CD4-positive, alpha-beta T cell treated with Interleukin-4 for 1 hour (primary cell): ENCODE measurements around the gene MED25.
"Not testable (repeated sequence)": the region's sequence is repeated elsewhere in the genome, so short reads cannot be mapped to it uniquely, and the experiment has no call there.

Experiments
- DNase-seq, 2 donors: peaks; one replicate each; pipeline ENCODE4 v3.0.0-alpha.2; 2020 to 2022

The MED25 gene

GRCh38 chr19:49818649-49819370 lies 721 bp downstream of the MED25 start:
- DNase-seq = no peak

GRCh38 chr19:49819452-49820115 lies 1.5 kb downstream of the MED25 start:
- not testable (repeated sequence) for DNase-seq

DNA sequence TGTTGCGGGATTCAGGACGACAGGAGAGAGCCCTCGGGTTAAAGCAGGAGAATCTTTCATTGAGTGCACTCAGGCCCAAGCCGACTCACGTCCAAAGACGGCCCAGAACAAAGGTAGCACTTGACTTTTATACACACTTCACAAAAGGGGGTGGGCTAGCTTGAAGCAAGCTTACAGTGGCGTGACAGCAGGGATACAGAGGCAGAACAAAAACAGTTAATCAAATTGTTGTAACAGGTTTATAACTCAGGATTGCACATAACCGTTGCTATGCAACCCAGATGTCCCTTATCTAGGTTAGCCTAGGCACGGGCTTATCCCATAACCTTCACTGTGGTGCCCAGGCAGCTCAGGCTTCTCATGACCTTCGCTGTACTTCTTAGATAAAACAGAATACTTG lies 2.0 kb downstream of the MED25 start:
- DNase-seq = no peak

DNA sequence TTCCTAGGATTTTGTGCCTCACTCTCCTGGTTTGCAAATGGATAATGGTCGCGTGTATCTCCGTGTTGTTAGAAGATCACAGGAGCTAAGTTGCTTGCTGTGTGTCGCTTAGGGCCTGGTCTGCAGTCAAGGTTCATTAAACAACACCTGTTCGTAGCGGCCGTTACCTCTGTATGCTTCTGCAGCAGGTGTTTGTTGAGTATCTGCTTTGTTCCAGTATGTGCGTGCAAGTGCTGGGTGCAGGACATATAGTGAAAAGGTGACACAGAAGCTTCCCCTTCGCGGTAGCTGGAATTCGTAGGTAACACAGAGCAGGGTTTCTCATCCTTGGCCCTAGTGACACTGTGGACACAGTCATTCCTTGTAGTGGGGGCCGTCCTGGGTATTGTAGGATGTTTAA lies 5.4 kb downstream of the MED25 start:
- no peak for DNase-seq

DNA sequence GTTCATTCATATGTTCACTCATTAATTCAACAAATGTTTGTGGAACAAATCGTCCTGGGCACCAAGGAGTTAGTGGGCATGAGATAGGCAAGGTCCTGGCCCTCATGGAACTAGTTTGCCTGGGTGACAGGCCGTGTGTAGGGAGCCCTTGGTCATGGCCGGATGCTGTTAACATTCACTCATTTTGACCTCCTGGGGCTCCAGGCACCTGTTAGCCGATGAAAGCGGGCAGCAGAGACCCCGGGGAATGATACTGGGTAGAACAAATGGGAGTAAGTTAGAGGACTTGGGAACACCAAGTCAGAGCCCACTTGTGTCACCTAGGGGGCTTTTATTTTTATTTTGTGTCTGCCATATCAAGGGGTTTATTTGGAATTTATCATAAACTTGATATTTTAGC lies 6.6 kb downstream of the MED25 start:
- DNase-seq = no peak

- DNase-seq = no peak
Measured at GRCh38 chr19:49827034-49827433, 8.9 kb downstream of the MED25 start.

DNA sequence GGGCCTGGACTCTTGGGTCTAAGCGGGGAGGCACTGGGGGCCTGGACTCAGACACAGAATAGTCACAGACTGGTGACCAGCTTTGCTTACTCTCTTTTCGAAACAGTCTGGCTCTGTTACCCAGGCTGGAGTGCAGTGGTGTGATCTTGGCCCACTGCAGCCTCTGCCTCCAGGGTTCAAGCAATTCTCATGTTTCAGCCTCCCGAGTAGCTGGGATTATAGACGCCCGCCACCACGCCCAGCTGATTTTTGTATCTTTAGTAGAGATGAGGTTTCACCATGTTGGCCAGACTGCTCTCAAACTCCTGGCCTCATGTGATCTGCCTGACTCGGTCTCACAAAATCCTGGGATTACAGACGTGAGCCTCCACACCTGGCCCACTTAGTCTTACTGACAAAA lies 11.1 kb downstream of the MED25 start:
- DNase-seq = no peak

DNA sequence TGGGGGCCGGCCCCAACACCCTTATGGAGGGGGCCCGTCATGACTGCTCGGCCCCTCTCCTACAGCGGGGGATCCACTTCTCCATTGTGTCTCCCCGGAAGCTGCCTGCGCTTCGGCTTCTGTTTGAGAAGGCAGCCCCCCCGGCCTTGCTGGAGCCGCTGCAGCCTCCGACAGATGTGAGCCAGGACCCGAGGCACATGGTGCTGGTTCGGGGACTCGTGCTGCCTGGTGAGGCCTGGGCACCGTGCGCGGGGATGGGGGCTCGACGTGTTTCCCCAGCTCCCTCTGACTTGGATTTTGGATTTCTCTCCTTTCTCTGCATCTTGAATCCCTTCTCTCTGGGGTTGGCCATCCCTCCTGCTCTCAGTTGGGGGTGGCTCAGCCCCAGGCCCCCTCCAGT lies 11.6 kb downstream of the MED25 start:
- no peak for DNase-seq

- no peak for DNase-seq
Measured at GRCh38 chr19:49830766-49831165, 12.7 kb downstream of the MED25 start.

DNA sequence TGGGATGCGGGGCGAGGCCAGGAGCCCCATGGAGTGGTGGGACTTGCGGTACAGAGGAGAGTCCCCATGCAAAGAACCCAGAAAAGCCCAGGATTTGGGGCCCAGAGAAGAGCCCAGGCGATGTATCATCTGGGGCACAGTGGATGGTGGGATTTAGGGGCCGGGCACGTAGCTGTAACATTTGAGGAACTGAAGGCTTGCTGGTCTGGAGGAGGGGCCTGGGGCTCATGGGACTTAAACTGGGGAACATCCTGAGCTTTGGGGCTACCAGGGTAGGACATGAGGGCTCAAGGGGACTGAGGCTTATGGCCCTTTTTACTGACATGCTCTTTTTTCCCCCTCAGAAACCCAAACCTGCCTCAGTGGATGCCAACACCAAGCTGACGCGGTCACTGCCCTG lies 13.5 kb downstream of the MED25 start:
- no peak for DNase-seq

- DNase-seq = no peak
Measured at GRCh38 chr19:49832556-49832955, 14.5 kb downstream of the MED25 start.

DNA sequence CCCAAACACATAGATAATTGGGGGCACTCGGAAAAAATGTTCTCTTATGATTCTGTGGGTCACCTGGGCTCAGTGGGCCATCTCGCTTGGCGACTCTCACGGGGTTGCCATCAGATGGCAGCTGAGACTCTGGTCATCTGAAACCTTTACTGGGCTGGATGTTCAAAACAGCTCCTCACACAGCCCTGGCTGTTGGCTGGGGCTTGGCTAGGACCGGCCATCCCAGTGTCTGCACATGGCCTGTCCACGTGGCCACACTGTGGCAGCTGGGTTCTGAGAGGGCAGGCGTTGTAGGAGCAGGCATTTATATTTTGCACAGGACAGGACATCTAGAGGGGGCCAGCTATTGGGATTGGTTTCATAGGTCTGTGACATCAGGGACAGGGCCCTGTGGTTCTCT lies 15.5 kb downstream of the MED25 start:
- DNase-seq = no peak

- DNase-seq = no peak
Measured at GRCh38 chr19:49835562-49835961, 17.5 kb downstream of the MED25 start.

DNA sequence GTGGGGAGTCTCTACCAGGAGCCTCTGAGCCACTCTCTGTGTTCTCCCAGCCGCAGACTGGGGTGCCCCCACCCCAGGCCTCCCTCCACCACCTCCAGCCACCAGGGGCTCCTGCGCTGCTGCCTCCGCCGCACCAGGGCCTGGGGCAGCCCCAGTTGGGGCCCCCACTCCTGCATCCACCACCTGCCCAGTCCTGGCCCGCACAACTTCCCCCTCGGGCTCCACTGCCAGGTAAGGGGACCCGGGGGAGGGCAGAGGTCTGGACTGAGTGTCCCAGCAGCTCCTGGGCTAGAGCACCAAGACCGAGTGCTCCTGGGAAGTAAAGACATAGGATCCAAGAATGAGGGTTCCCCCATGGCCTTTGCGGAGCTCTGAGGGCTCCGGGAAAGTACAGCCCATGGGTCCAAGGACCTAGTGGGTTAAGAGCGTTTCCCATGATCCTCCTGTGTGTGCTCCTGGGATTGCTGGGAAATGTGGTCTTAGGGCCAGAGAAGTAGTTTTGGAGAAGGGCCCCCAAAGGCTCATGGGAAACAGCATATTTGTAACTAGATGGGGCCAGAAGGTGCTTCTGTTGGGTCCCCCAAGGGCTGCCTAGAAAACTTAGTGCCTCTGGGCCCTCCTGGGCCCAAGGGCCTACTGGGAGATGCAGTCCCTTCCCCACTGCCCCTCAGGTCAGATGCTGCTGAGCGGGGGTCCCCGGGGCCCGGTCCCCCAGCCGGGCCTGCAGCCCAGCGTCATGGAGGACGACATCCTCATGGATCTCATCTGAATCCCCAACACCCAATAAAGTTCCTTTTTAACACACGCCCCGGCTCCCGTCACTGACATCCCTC lies 18.3 kb downstream of the MED25 start:
- DNase-seq = no peak

GRCh38 chr19:49837009-49837310 lies 18.9 kb downstream of the MED25 start:
- DNase-seq = no peak

- no peak for DNase-seq
Measured at GRCh38 chr19:49837425-49837824, 19.3 kb downstream of the MED25 start.

GRCh38 chr19:49838885-49839588 lies 20.9 kb downstream of the MED25 start:
- DNase-seq = no peak

- DNase-seq = no peak
Measured at GRCh38 chr19:49839713-49840112, 21.6 kb downstream of the MED25 start.

DNA sequence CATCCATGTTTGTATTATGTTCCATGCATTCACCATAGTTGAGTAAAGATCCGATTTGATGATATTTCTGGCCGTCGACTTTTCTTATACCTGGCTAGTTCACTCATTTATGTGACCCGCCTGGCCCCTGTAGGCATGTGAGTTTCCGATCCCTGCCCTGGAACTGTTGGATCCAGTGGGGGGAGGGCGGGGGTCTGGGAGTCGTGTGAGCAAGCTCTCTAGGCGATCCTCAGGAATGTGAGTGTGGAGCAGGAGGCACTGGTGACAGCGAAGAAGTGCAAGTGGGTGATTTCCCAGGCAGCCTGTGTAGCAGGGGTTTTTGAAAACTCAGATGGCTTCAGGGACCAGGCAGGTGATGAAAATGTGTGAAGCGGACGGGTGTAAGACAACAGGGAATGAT lies 22.2 kb downstream of the MED25 start:
- no peak for DNase-seq

DNA sequence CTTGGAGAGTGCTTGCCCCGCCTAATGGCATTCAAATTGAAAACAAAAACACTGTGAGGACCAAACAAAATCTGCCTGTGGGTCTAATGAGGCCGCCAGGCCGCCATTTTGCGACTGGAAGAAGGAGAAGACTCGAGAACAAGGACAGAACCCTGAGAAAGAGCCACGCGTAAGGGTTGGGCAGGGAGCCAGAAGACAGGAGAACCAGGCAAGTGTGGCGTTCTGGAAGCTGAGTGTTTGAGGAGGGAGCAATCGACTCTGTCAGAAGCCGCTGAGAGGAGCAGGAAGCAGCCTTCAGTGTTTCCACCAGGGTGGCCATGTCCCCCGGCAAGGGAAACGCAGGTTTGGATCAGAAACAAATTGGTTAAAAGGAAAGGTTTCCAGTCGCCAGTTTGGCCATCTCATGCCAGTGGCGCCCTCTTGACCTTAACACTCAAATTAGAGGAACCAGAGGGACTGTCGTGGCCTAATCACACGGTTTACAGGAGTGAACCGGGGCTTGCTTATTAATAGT lies 22.7 kb downstream of the MED25 start:
- no peak for DNase-seq

- DNase-seq = peak in 1 of 2 donors; percentile 56
Measured at GRCh38 chr19:49843265-49843664, 25.2 kb downstream of the MED25 start.

DNA sequence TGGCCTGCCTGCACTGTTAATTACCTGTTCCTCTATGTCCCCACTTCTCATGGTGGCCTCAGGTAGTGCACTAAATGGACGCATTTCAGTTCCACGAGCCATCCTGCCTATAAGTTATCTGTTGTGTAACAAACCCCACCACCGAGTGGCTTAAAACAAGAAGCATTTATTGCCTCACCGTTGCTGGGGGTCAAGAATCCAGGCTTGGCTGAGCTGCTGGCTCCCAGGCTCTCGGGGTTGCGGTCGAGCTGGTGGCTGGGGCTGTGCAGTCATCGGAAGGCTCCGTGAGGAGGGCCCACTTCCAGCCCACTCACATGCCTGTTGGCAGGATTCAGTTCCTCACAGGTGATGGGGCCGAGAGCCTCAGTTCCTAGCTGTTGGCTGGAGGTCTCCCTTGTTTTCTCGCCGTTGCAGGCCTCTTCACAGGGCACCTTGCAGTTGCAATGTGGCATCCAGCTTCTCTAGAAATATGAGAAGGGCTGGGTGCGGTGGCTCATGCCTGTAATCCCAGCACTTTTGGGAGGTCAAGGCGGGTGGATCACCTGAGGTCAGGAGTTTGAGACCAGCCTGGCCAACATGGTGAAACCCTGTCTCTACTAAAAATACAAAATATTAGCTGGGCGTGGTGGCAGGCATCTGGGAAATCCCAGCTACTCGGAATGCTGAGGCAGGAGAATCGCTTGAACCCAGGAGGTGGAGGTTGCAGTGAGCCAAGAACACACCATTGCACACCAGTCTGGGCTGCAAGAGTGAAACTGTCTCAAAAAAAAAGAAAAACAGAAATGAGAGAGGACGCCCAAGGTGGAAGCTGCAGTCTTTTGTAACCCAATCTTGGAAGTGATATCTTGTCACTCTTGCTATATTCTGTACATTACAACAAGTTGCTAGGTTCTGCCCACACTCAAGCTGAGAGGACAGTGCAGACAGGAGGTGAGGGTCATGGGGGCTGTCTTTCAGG lies 26.3 kb downstream of the MED25 start:
- no peak for DNase-seq
